ENCODE results near the gene WTIP.

The WTIP gene

GRCh38 chr19:34534206-34534605 is 52.6 kb downstream of the WTIP start:
- no peak for DNase-seq (ENCODE audit: low read depth in 2 of 2)
- no peak for TF ChIP-seq CTCF (IDR thresholded peaks at IDR 0.05; ENCODE audit: low read depth, low read length)
- no peak overlapping the region for H3K4me3 ChIP-seq (replicated peaks in 1 of 2; ENCODE audit: low read depth in 2 of 2, low read length in 2 of 2)

GRCh38 chr19:34539396-34539795 is 57.8 kb downstream of the WTIP start:
- peak in 1 of 2 donors; percentile 9 for DNase-seq (ENCODE audit: low read depth in 2 of 2)

DNA sequence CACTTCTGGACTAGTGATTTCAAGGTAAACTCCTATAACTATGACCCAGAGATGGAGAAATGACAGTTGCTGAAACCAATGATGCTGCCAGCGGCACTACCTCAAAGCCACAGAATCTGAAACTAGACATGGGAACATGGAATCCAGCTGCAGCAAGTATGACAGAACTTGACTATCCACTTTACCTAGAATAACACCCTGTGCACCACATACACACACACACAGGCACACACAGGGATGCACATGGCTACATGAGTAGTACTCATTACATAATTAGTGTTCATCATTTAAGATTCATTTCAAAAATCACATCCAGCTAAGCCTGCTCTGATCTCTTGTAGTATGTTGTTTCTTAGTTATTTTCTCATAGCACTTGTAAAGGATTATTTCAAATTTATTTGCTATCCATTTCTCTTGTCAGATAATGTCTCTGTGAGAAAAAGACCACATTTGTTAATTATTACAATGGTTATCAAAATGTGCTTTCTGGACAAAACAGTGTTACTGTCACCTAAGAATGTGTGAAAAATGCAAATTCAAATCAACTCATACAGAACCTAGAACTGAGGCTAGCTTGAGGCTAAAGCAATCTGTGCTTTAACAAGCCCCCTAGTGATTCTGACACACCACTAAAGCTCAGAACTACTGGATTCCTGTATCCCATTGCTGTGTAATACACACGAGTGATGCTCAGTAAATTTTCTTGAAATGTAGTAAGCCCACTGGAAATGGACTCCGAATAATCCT is 59.4 kb downstream of the WTIP start:
- DNase-seq (ENCODE audit: low read depth in 2 of 2), result no peak
- H3K4me3 ChIP-seq (replicated peaks in 1 of 2; ENCODE audit: low read depth in 2 of 2, low read length in 2 of 2), result no peak overlapping the region
- no peak for TF ChIP-seq CTCF (IDR thresholded peaks at IDR 0.05; ENCODE audit: low read depth, low read length)

More at GRCh38 chr19:34539396-34539795, 57.8 kb downstream of the WTIP start:
- no peak overlapping the region for H3K4me3 ChIP-seq (replicated peaks in 1 of 2; ENCODE audit: low read depth in 2 of 2, low read length in 2 of 2)
- TF ChIP-seq CTCF (IDR thresholded peaks at IDR 0.05; ENCODE audit: low read depth, low read length), result no peak

DNA sequence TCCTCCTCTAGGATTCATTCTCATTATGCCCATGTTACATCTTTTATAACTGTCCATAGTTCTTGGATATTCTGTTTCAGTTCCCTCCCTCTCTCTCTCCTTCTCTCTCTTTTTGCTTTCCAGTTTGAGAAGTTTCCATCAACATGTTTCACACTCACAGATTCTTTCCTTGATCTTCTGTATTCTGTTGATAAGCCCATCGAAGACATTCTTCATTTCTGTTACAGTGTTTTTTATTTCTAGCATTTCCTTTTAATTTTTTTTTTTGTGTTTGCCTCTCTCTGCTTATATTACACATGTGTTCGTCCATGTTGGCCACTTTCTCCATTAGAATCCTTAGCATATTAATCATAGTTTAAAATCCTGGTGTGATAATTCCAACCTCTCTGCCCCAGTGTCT is 68.3 kb downstream of the WTIP start:
- TF ChIP-seq CTCF (IDR thresholded peaks at IDR 0.05; ENCODE audit: low read depth, low read length), result no peak
- H3K4me3 ChIP-seq (replicated peaks in 1 of 2; ENCODE audit: low read depth in 2 of 2, low read length in 2 of 2), result no peak overlapping the region
- DNase-seq (ENCODE audit: low read depth in 2 of 2), result no peak

DNA sequence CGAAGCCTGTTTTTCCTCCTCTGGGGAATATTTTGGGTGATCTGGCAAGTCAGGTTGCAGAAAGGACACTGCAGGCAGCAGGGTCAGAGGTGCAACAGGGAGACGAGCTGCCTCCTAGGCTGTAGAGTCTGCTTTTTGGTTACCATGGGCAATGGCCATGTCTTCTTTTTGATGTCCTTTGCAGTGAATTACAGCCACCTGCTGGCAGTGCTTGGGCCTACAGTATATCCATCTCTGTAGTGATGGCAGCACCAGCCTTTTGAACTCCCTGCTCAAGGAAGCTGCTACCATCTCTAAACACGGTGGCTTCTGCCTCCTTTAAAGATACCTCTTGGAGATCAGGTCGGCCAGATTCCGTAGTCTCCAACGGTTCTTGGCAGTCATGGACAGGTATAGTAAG is 73.9 kb downstream of the WTIP start:
- peak; percentile 48 for TF ChIP-seq CTCF (IDR thresholded peaks at IDR 0.05; ENCODE audit: low read depth, low read length)
- H3K4me3 ChIP-seq (replicated peaks in 1 of 2; ENCODE audit: low read depth in 2 of 2, low read length in 2 of 2), result no peak overlapping the region
- DNase-seq (ENCODE audit: low read depth in 2 of 2), result peak; percentile 1 to 31

- peak; percentile 48 for TF ChIP-seq CTCF (IDR thresholded peaks at IDR 0.05; ENCODE audit: low read depth, low read length)
- DNase-seq (ENCODE audit: low read depth in 2 of 2), result peak; percentile 54 to 83
These were observed 74.9 kb downstream of the WTIP start for GRCh38 chr19:34556488-34556887.

DNA sequence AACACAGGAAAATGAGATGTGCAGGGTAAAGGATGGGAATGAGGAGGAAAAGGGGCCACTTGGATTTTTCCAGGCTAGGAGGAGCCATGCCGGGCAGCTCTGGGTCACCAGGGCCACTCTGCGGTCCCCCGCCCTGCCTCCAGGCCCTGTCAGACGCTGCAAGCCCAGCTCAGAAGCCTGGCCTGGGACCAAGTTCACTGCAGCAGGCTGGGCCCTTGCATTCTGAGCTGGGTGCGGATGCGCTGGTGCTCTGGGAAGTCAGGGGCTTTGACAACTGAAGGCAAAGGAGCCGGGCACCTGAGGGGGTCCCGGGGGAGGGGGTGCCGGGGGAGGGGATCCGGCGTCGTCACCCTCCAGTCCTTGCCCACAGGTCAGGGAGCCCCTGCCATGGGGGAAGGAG is 77.5 kb downstream of the WTIP start:
- H3K4me3 ChIP-seq (replicated peaks in 1 of 2; ENCODE audit: low read depth in 2 of 2, low read length in 2 of 2), result no peak overlapping the region
- no peak for DNase-seq (ENCODE audit: low read depth in 2 of 2)
- TF ChIP-seq CTCF (IDR thresholded peaks at IDR 0.05; ENCODE audit: low read depth, low read length), result no peak

More at GRCh38 chr19:34556488-34556887, 74.9 kb downstream of the WTIP start:
- no peak overlapping the region for H3K4me3 ChIP-seq (replicated peaks in 1 of 2; ENCODE audit: low read depth in 2 of 2, low read length in 2 of 2)
